Measurements from ENCODE around the gene LHX5.
"Not testable (repeated sequence)": the region's sequence is repeated elsewhere in the genome, so short reads cannot be mapped to it uniquely, and the experiment has no call there.

The LHX5 gene

GRCh38 chr12:113498490-113498889 lies 26.8 kb upstream of the LHX5 start:
- Histone ChIP-seq H3K4me1 (ENCODE audit: control insufficient read depth, insufficient read depth, low read length) (no peaks in the 10 kb centered on the region), H3K9ac (ENCODE audit: low read length in 2 of 2) (no peak overlapping the region), H3K36me3 (ENCODE audit: control insufficient read depth in 2 of 2, insufficient read depth in 2 of 2, low read length in 2 of 2) (no peaks in the 10 kb centered on the region), H3K27me3 (ENCODE audit: control insufficient read depth in 1 of 2, insufficient read depth in 2 of 2, low read length in 2 of 2) (peaks cover 23 to 46% of the 10 kb centered on the region in 2 donors), H3K27ac (ENCODE audit: low read length) (no peak overlapping the region), H3K9me3 (ENCODE audit: control insufficient read depth in 2 of 2, low read length in 2 of 2) (peaks cover 0 to 4% of the 10 kb centered on the region in 2 donors), H3K4me3 (ENCODE audit: low read length in 2 of 2) (no peak overlapping the region)

DNA sequence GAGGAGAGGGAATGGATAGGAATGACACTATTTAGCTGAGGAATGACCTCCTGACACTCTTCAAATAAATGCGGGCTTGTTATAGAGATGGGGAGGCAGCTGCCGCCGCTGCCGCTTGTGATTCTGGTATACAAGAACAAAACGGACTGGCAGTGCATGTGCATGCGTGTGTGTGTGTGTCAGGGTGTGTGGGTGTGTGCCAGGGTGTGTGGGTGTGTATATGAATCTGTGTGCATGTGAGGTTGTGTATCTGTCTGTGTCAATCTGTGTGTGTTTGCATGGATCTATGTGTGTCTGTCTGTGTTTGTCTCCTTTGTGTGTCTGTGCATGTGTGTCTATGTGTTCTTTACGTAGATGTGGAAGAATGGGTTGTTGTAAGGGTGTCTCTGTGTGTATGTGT lies 26.0 kb upstream of the LHX5 start:
- Histone ChIP-seq H3K27me3 (ENCODE audit: control insufficient read depth in 1 of 2, insufficient read depth in 2 of 2, low read length in 2 of 2) (peaks cover 23 to 46% of the 10 kb centered on the region in 2 donors), H3K9ac (ENCODE audit: low read length in 2 of 2) (no peak overlapping the region), H3K4me3 (ENCODE audit: low read length in 2 of 2) (no peak overlapping the region), H3K9me3 (ENCODE audit: control insufficient read depth in 2 of 2, low read length in 2 of 2) (peaks cover 0 to 4% of the 10 kb centered on the region in 2 donors), H3K4me1 (ENCODE audit: control insufficient read depth, insufficient read depth, low read length) (no peaks in the 10 kb centered on the region), H3K36me3 (ENCODE audit: control insufficient read depth in 2 of 2, insufficient read depth in 2 of 2, low read length in 2 of 2) (no peaks in the 10 kb centered on the region), H3K27ac (ENCODE audit: low read length) (no peak overlapping the region)

DNA sequence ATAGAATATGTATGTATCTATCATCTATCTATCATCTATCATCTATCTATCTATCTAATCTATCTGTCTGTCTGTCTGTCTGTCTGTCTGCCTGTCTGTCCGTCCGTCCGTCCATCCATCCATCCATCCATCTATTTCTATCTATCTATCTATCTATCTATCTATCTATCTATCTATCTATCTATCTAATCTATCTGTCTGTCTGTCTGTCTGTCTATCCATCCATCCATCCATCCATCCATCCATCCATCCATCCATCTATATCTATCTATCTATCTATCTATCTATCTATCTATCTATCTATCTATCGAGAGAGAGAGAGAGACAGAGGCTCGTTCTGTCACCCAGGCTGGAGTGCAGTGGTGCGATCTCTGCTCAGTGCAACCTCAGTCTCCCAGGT lies 24.3 kb upstream of the LHX5 start:
- peaks cover 20 to 36% of the 10 kb centered on the region in 2 donors for H3K27me3 ChIP-seq (ENCODE audit: control insufficient read depth in 1 of 2, insufficient read depth in 2 of 2, low read length in 2 of 2)
- H3K4me1 ChIP-seq (ENCODE audit: control insufficient read depth, insufficient read depth, low read length); H3K36me3 ChIP-seq (ENCODE audit: control insufficient read depth in 2 of 2, insufficient read depth in 2 of 2, low read length in 2 of 2): not testable (repeated sequence)

GRCh38 chr12:113488322-113488721 lies 16.7 kb upstream of the LHX5 start:
- Histone ChIP-seq H3K9ac (ENCODE audit: low read length in 2 of 2) (no peak overlapping the region), H3K4me1 (ENCODE audit: control insufficient read depth, insufficient read depth, low read length) (no peaks in the 10 kb centered on the region), H3K27ac (ENCODE audit: low read length) (no peak overlapping the region), H3K36me3 (ENCODE audit: control insufficient read depth in 2 of 2, insufficient read depth in 2 of 2, low read length in 2 of 2) (no peaks in the 10 kb centered on the region), H3K4me3 (ENCODE audit: low read length in 2 of 2) (no peak overlapping the region), H3K9me3 (ENCODE audit: control insufficient read depth in 2 of 2, low read length in 2 of 2) (peaks cover 0 to 6% of the 10 kb centered on the region in 2 donors), H3K27me3 (ENCODE audit: control insufficient read depth in 1 of 2, insufficient read depth in 2 of 2, low read length in 2 of 2) (peaks cover 0 to 20% of the 10 kb centered on the region in 2 donors)

More for the DNA sequence above, 24.3 kb upstream of the LHX5 start:
- H3K27ac ChIP-seq (ENCODE audit: low read length); H3K4me3 ChIP-seq (ENCODE audit: low read length in 2 of 2); H3K9me3 ChIP-seq (ENCODE audit: control insufficient read depth in 2 of 2, low read length in 2 of 2); H3K9ac ChIP-seq (ENCODE audit: low read length in 2 of 2): not testable (repeated sequence)

- no peak overlapping the region for H3K4me3 ChIP-seq (ENCODE audit: low read length in 2 of 2)
- no peak overlapping the region for H3K9ac ChIP-seq (ENCODE audit: low read length in 2 of 2)
- peaks cover 0 to 20% of the 10 kb centered on the region in 2 donors for H3K27me3 ChIP-seq (ENCODE audit: control insufficient read depth in 1 of 2, insufficient read depth in 2 of 2, low read length in 2 of 2)
- H3K27ac ChIP-seq (ENCODE audit: low read length) = no peak overlapping the region
- H3K36me3 ChIP-seq (ENCODE audit: control insufficient read depth in 2 of 2, insufficient read depth in 2 of 2, low read length in 2 of 2) = no peaks in the 10 kb centered on the region
- H3K9me3 ChIP-seq (ENCODE audit: control insufficient read depth in 2 of 2, low read length in 2 of 2) = peaks cover 0 to 6% of the 10 kb centered on the region in 2 donors
- no peaks in the 10 kb centered on the region for H3K4me1 ChIP-seq (ENCODE audit: control insufficient read depth, insufficient read depth, low read length)
Observed at GRCh38 chr12:113486722-113487121, 15.1 kb upstream of the LHX5 start.

DNA sequence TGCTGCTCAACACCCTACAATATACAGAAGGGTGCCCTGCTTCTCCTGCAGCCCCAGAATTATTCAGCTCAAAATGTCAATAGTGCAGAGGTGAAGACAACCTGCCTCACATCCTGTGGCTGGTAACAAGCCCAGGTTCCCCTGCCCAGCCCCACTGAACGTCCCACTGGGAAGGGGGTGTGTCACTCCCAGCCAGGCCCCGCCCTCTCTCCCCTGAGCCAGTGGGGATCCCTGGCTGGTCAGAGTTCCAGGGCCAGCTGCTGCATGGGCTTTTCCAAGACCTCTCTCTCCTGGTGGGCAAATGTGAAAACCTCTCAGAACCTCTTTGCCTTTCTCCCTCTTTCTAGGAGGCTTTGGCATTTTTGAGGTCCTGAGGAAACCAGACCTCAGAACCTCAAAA lies 13.7 kb upstream of the LHX5 start:
- H3K27ac ChIP-seq (ENCODE audit: low read length) = no peak overlapping the region
- no peak overlapping the region for H3K9ac ChIP-seq (ENCODE audit: low read length in 2 of 2)
- H3K36me3 ChIP-seq (ENCODE audit: control insufficient read depth in 2 of 2, insufficient read depth in 2 of 2, low read length in 2 of 2) = no peaks in the 10 kb centered on the region
- H3K4me3 ChIP-seq (ENCODE audit: low read length in 2 of 2) = no peak overlapping the region
- H3K9me3 ChIP-seq (ENCODE audit: control insufficient read depth in 2 of 2, low read length in 2 of 2) = peaks cover 0 to 6% of the 10 kb centered on the region in 2 donors
- no peaks in the 10 kb centered on the region for H3K4me1 ChIP-seq (ENCODE audit: control insufficient read depth, insufficient read depth, low read length)
- peaks cover 8 to 29% of the 10 kb centered on the region in 2 donors for H3K27me3 ChIP-seq (ENCODE audit: control insufficient read depth in 1 of 2, insufficient read depth in 2 of 2, low read length in 2 of 2)

- Histone ChIP-seq H3K27me3 (ENCODE audit: control insufficient read depth in 1 of 2, insufficient read depth in 2 of 2, low read length in 2 of 2) (peaks cover 35 to 56% of the 10 kb centered on the region in 2 donors), H3K9ac (ENCODE audit: low read length in 2 of 2) (no peak overlapping the region), H3K27ac (ENCODE audit: low read length) (no peak overlapping the region), H3K4me3 (ENCODE audit: low read length in 2 of 2) (no peak overlapping the region), H3K4me1 (ENCODE audit: control insufficient read depth, insufficient read depth, low read length) (no peaks in the 10 kb centered on the region), H3K9me3 (ENCODE audit: control insufficient read depth in 2 of 2, low read length in 2 of 2) (peaks cover 0 to 3% of the 10 kb centered on the region in 2 donors), H3K36me3 (ENCODE audit: control insufficient read depth in 2 of 2, insufficient read depth in 2 of 2, low read length in 2 of 2) (no peaks in the 10 kb centered on the region)
Observed at GRCh38 chr12:113482334-113482733, 10.7 kb upstream of the LHX5 start.

GRCh38 chr12:113480336-113480971 lies 8.8 kb upstream of the LHX5 start:
- H3K4me3 ChIP-seq (ENCODE audit: low read length in 2 of 2) = no peak overlapping the region
- no peak overlapping the region for H3K27ac ChIP-seq (ENCODE audit: low read length)
- H3K36me3 ChIP-seq (ENCODE audit: control insufficient read depth in 2 of 2, insufficient read depth in 2 of 2, low read length in 2 of 2) = no peaks in the 10 kb centered on the region
- peaks cover 45 to 55% of the 10 kb centered on the region in 2 donors for H3K27me3 ChIP-seq (ENCODE audit: control insufficient read depth in 1 of 2, insufficient read depth in 2 of 2, low read length in 2 of 2)
- no peak overlapping the region for H3K9ac ChIP-seq (ENCODE audit: low read length in 2 of 2)
- H3K9me3 ChIP-seq (ENCODE audit: control insufficient read depth in 2 of 2, low read length in 2 of 2) = peaks cover 0 to 3% of the 10 kb centered on the region in 2 donors
- H3K4me1 ChIP-seq (ENCODE audit: control insufficient read depth, insufficient read depth, low read length) = no peaks in the 10 kb centered on the region

- Histone ChIP-seq H3K9ac (ENCODE audit: low read length in 2 of 2) (no peak overlapping the region), H3K27ac (ENCODE audit: low read length) (no peak overlapping the region), H3K27me3 (ENCODE audit: control insufficient read depth in 1 of 2, insufficient read depth in 2 of 2, low read length in 2 of 2) (peaks cover 52 to 54% of the 10 kb centered on the region in 2 donors), H3K9me3 (ENCODE audit: control insufficient read depth in 2 of 2, low read length in 2 of 2) (peaks cover 0 to 3% of the 10 kb centered on the region in 2 donors), H3K4me1 (ENCODE audit: control insufficient read depth, insufficient read depth, low read length) (no peaks in the 10 kb centered on the region), H3K4me3 (ENCODE audit: low read length in 2 of 2) (no peak overlapping the region), H3K36me3 (ENCODE audit: control insufficient read depth in 2 of 2, insufficient read depth in 2 of 2, low read length in 2 of 2) (no peaks in the 10 kb centered on the region)
Observed at GRCh38 chr12:113479590-113480335, 8.1 kb upstream of the LHX5 start.

DNA sequence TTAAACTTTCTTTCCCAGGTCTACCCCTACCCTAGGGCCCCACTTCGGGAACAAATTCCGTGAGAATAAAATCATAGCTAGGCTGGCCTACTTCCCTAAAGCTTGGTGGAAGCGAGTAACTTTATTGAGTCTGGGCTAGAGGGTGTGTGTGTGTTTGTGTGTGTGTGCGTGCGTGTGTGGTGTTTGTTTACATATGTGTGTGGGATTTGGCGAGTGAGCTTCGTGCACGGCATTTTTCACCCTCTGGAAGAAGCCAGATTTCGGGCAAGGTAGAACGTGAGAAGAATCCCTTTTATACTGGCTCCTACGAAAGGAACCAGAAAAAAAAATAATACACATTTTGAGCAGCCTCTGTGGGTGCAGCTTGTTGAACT lies 7.5 kb upstream of the LHX5 start:
- H3K36me3 ChIP-seq (ENCODE audit: control insufficient read depth in 2 of 2, insufficient read depth in 2 of 2, low read length in 2 of 2) = no peaks in the 10 kb centered on the region

More for the DNA sequence above, 7.5 kb upstream of the LHX5 start:
- H3K9me3 ChIP-seq (ENCODE audit: control insufficient read depth in 2 of 2, low read length in 2 of 2) = peaks cover 0 to 3% of the 10 kb centered on the region in 2 donors
- H3K9ac ChIP-seq (ENCODE audit: low read length in 2 of 2) = no peak overlapping the region
- H3K27me3 ChIP-seq (ENCODE audit: control insufficient read depth in 1 of 2, insufficient read depth in 2 of 2, low read length in 2 of 2) = peaks cover 58 to 59% of the 10 kb centered on the region in 2 donors
- no peak overlapping the region for H3K27ac ChIP-seq (ENCODE audit: low read length)
- H3K4me3 ChIP-seq (ENCODE audit: low read length in 2 of 2) = no peak overlapping the region
- no peaks in the 10 kb centered on the region for H3K4me1 ChIP-seq (ENCODE audit: control insufficient read depth, insufficient read depth, low read length)
